GF-D8 (cell line): ENCODE data around the gene LCN2.

Experiments
- DNase-seq: peaks from one replicate; lab custom pipeline; 2025; lab: John Stamatoyannopoulos, UW

The LCN2 gene

DNA sequence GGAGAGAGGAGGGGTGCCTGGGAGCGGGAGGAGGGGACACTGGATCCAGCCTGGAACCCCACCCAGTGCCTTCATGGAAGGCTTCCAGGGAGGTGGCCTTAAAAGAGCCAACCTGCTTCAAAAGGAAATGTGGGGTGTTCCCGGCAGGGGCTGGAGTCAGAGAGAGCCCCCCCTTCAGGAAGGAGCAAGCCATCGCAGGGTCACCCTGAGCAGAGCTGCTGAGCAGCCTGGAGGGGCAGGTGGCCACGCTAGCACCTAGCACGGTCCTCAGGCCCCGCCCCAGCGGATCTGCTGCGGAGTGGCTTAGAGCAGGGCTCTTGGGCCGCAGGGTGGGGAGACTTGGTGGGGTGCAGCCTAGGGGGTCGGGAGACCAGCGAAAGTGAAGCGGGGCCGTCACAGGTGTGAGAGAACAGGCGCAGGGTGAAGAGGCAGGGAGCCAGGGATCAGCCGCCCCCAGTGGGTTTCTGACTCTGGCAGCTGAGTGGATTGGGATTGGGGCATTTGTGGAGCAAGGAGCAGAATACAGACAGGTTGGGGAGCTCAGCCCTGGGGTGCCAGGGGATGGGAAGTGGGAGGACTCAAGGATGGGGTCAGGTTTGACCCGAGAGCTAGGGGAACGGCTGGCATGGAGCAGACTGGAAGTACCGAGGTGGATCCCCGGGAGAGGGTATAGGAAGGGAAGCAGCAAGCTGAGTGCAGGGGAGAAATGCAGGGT, 1.5 kb downstream of the LCN2 start:
- no peak for DNase-seq

DNA sequence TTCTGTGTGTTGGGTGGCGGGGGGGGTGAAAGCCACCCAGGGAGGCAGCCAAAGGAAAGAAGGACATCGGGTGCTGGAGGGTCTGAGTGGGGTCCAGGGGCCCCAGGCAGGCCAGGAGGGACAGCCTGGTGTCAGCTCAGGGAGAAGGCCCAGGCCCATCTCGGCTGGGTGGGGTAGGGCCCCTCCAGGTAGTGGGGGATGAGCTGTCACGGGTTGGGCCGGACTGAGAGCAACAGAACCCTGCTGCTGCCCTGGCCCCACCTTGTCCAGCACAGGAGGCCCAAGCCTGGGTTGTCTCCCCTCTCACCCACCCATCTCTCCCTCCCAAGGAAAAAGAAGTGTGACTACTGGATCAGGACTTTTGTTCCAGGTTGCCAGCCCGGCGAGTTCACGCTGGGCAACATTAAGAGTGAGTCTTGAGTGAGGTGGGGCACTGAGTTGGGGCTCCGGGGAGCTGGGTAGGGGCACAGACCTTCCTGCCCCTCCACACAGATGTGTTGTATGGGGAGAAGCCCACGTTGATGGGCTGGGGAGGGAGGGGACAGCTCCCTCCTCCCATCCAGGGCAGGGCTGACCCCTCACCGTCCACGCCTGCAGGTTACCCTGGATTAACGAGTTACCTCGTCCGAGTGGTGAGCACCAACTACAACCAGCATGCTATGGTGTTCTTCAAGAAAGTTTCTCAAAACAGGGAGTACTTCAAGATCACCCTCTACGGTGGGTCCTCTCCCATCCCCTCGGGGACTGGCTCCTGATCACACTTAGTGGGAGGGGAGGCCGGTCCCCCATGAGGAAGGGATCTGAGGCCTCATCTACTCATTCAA, 2.3 kb downstream of the LCN2 start:
- no peak for DNase-seq

DNA sequence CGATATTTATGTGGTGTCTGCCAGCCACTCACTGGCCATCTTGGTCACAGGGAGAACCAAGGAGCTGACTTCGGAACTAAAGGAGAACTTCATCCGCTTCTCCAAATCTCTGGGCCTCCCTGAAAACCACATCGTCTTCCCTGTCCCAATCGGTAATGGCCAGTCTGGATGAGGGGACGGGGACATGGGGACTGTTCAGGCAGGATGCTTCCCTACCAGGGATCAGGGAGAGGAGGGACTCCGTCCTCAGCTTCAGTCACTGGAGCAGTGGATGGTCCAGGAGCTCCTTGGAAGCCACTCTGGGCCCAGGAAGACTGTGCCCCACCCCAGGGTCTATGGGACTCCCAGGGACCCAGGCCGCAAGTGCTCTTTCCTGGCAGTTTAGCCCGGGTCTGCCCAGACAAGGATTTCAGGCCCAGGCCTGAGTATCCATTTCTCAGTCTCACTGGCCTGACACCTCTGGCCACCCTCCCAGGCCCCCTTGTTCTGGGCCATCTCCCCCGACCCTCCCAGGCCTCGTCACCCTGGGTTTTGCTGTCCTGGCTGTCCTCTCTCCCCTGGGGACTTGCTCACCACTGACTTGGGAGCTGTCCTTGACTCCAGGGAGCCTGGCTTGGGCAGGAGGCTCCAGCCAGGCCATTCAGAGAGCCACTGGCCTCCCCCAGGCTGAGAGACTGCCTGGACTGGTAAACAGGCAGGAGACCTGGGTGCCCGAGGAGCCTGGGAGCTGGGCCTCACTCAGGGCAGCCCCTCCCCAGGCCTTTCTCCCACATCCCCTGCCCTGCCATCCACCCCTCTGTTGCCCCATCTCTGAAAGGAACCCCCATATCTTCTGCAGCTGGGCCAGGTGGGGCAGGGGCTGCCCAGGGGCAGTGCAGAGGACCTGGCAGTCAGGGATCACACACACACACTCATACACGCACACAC, 3.1 kb downstream of the LCN2 start:
- no peak for DNase-seq

DNA sequence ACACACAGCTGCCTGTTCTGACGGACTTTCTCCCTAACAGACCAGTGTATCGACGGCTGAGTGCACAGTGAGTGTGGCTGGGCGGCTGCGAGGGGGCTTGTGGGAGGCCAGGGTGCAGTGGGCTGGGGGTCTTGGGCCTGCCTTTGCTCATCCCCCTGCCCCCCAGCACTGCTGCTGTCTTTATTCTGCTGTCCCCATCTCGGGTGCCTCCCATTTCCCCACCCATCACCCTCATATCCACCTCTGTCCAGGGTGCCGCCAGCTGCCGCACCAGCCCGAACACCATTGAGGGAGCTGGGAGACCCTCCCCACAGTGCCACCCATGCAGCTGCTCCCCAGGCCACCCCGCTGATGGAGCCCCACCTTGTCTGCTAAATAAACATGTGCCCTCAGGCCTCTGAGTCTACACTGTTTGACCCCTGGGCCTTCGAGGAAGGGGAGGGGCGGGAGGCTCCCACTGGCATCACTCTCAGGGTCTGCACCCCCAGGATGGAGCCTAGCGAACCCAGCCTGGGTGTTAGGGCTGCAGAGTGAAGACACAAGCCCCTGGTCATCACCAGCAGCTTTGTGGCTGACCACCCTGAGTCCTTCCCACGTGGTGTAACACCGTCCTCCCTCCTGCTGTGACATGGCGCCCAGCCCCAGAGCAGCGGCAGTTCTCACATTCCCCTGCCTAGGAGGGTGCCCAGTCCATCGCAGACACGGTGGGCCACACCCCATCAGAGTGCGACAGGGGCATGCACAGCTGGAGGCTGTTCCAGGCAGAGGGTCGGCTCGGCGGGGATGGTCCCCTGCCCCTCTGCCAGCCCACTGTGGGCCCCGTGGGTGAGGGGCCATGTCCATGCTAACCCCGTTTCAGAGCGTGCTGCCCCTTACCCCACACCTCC, 4.0 kb downstream of the LCN2 start:
- no peak for DNase-seq

DNA sequence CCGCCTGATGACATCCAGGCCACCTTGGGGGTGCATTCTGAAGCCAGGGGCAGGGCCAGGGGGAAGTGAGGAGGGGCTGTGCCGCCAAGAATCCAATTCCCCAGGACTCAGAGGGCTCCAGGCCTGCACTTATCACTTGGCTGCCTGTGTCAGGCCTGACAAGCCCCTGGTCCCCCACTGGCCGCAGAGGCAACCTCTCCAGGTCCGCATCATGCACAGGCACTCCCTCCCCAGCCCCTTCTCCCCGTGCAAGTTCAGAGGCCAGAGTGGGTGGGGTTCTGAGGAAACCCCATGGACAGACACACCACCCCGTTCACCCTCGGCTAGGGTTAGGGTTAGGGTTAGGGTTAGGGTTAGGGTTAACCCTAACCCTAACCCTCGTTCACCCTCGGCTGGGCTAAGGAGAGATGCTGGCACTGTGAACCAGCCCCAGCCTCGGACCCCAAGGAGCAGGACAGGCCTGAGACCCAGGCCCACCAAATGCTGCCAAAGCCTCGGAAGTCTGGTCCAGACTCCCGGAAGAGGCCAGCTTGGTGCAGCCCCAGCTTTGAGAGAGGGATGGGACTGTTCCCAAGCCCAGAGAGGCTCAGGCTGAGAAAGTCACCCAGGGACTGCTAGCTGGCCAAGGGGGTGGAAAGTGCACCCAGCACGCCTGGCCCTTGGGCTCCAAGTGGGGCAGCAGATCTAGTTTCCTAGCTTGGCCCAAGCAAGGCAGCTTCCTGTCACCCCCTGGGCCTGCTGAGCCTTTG, 4.9 kb downstream of the LCN2 start:
- DNase-seq = no peak

DNA sequence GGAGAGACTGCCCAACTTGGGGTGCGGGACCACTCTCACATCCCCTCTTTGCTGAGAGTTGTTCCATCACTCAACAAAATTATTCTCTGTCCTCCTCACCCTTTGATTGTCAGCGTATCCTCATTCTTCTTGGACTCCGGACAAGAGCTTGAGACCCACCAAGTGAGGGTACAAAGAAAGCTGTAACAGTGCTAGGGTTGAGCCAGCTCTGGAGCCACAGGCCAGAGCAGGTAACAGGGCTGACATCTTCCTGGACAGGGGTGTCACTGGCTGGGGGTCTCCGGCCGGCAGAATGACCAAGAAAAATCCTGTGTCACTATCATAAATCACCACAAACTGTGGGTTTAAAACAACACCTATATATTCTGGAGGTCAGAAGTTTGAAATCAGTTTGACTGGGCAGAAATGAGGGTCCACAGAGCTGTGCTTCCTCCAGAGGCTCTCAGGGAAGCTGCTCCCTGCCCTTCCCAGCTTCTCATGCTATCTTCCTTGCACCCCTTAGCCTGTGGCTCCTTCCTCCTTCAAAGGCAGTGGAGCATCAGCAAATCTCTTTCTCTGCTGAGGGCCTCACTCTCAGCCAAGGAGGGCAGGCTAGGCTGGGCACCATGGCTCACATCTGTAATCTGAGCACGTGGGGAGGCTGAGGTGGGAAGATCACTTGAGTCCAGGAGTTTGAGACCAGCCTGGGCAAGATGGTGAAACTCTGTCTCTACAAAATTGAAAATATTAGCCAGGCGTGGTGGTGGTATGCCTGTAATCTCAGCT, 6.7 kb downstream of the LCN2 start:
- no peak for DNase-seq

DNA sequence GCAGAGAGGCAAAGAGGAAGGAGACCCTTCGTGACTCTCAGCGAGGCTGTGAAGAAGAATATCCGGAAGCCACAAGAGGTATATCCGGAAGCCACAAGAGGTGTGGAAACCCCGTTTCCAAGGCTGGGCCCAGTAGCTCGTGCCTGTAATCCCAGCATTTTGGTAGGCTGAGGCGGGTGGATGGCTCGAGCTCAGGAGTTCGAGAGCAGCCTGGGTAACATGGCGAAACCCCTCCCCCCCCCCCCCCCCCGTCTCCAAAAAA, 10.2 kb downstream of the LCN2 start:
- peak; percentile 91 for DNase-seq

DNA sequence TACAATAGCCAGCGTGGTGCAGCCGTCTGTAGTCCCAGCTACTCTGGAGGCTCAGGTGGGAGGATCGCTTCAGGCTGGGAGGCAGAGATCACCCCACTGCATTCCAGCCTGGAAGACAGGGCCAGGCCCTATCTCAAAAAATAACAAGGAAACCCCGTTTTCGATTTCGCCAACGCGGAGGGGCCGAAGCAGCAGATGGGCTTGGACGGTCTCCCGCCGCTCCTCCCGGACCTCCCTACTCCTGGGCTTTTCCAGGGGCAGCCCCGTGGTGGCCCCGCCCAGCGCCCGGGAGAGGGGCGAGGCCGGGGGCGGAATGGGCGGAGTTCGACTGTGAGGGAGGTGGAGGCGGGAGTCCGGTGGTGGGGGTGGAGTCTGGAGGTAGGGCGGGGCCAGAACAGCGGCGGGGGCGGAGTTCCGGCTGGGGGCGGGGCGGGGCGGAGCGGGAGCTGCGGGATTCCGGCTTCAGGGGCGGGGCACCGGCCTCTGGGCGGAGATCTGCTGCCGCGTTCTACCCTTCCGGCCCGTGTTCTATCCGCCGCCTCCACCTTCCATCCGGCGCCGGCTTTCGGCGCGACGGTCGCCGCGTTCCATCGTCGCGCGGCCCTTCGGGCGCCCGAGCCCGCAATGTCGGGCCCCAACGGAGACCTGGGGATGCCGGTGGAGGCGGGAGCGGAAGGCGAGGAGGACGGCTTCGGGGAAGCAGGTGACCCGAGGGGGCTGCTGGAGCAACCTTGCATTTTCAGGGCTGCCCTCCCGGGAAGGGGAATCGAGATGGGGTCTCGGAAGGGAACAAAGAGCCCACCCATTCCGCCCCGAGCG, 10.7 kb downstream of the LCN2 start, which contains the start of gene BBLN:
Gene BBLN, plus strand, starts transcription at position 482 of the 819 bp plus-strand sequence. Its CDS starts 143 bp downstream, at position 625.
- peak; percentile 72 for DNase-seq

DNA sequence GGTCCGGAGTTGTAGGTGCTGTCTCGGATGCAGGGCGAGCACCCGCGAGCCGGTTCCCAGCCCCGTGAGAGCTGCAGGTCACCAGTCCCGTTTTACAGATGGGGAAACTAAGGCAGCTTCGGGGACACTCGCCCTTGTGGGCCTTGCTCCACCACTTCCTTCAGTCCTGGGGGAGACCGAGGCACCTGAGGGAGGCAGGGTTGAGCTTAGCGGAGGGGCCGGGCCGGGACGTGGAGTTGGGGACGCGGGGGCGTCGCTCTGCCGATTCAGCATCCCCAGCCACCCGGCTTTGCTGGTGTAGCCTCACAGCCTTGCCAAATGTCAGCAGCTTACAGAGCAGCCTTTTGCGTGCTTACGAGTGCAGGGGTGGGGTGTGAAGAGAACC, 11.3 kb downstream of the LCN2 start:
- DNase-seq = no peak

DNA sequence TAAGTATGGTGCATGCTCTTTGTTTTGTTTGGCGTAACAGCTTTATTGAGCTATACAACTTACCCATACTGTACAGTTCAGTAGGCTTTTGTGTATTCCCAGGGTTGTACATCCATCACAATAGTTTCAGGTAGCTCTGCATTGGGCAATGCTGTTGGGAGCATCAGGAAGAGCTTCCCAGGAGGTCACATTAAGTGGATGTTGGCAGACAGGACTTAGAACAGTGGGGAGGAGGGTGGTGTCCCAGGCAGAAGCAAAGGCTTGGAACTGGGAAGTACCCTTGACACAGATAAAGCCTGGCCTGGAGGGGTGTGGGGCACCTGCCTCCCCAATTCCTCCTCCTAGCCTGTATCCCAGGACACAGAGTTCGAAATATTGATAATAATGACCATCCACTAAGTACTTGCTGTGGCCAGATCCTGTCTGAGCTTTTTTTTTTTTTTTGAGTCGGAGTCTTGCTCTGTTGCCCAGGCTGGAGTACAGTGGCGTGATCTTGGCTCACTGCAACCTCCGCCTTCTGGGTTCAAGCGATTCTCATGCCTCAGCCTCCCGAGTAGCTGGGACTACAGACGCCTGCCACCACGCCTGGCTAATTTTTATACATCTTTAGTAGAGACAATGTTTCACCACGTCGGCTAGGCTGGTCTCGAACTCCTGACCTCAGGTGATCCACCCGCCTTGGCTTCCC, 12.1 kb downstream of the LCN2 start:
- DNase-seq = no peak

DNA sequence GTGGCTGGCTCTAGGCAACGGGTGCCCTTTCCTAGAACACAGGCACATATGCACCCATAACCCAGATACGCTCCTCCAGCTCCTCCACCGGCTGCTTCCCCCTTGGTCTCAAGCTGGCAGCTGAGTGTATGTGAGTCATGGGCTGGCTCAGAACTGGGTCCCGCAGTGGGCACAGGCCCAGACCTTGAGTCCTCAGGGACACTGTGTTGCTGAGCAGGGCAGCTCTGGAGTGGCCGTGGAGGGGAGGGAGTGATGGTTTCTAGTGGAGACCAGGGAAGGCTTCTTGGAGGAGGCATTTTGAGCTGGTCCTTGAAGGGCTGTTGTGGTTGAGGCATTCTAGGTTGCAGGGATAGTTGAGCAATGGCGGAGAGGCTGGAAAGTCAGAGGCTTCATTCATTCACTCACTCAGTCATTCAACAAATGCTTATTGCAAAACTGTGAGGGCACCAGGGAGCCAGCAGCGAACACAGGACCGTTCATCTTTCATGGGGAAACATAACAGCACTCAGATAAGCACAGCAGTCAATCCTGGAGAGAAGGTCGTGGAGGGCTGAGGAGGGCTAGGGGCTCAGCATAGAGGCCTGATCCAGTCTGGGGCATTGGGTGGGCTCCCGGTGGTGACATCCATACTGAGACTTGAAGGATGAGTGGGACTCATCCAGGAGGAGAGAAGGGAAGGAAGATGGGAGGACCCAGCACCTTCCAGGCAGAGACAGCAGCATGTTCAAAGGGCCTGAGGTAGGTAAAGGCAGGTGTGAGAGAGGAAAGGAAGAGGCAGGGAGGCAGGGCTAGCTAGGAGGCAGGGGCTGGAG, 13.2 kb downstream of the LCN2 start:
- DNase-seq = no peak

DNA sequence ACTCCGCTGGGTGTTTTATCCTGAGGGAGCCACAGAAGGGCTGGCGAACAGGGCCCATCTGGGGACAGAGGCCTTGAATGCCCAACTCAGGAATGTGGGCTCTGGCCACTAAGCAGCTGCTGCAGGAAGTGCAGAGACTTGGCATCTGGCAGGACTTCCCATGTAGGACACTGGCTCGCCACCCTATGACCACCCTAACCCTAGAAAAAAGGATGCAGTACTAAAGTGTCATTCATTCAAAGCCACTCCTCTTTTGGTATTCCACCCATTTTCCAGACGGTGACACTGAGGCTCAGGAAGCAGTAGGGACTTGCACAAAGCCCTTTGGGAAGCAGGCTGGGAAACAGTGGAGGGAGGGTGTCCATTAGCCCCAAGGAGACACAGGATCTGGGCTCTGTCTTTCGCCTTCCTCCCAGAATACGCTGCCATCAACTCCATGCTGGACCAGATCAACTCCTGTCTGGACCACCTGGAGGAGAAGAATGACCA, 13.8 kb downstream of the LCN2 start:
- DNase-seq = no peak

DNA sequence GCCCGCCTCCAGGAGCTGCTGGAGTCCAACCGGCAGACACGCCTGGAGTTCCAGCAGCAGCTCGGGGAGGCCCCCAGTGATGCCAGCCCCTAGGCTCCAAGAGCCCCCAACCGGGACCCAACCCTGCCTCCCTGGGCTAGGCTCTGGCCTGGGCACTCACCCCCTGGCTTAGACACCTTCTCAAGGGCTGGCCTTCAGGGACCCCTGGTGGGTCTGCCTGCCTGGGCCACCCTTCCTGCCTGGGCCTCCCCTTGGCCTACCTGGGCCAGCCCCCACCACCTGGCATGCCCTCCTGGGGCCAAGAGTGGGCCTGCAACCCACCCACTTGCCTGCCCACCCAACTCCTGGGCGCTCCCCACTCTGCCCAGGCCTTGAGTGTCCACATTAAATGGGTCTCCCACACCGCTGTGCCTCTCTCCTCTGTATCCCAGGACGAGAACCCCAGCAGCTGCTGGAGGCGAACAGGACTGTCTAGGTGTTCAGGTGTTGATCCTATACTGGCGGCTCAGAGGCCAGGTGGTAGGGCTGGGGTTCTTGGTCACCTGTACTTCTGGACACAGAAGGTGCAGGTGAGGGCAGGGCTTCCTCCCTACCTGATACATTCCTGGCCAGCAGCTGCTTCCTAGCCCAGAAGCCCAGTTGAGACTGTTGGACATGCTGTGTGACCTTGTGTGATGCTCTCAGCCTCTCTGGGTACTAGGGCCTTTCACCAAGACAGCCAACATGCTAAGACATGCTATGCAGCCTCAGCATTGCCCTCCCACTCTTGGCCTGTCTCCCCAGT, 14.5 kb downstream of the LCN2 start:
- DNase-seq = no peak

DNA sequence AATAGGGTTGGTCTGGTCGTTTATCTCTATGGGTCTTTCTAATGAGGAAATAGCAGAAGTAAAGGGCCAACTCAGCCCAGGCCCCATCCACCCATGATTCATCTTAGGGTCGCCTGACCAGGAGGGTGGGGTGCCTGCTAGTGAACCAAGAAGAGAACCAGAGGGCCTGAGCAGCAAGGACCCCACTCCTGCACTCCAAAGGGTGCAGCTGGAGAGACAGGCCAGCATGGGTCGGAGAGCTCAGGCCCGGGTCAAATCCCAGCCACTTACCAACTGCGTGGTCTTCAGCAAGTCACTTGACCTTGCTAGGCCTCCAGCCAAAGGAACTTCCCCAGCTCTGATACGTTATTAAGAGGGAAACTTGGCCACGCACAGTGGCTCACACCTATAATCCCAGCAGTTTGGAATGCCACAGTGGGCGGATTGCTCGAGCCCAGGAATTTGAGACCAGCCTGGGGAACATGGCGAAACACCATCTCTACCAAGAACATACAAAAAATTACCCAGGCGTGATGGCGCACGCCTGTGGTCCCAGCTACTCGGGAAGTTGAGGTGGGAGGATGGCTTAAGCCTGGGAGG, 15.1 kb downstream of the LCN2 start:
- DNase-seq = no peak

DNA sequence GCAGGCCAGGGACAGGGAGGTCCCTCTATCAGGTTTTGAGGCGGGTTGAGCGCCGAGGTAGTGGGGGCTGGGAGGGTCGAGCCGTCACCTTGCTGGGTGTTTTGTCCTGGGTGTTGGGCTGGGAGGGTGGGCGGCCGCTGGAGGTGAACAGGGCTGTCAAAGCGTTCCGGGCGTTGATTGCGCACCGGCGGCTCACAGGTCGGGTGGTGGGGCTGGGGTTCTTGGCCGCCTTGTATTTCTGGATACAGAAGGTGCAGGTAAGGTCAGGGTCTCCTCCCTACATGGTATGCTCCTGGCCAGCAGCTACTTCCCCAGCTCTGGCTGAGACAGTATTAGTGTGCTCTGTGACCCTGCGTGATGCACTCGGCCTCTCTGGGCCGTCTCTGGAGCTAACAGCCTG, 16.9 kb downstream of the LCN2 start:
- DNase-seq = no peak

DNA sequence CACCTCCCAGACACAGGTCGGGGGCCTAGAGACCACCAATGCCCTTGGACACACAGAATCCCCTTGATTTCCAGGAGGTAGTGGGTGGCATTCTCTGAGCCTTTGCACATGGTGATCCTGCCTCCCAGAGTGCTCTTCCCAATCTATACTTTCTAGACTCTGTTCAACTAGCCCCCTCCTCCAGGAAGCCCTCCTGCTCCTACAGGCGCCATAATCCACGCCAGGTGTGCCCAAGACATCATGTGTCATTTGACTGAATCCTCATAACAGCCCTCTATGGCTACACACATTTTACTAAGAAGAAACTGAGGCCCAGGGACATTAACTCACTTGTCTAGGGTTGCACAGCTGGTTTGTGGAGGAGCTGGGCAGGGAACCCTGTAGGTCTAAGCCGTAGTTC, 18.0 kb downstream of the LCN2 start:
- no peak for DNase-seq
